HepG2 (cell line): ENCODE measurements around the gene METTL26. TPM values are rescaled to one million over a fixed set of nuclear protein-coding genes. Genes with fewer than 3 reads are reported as not detected.

Experiments used
- ATAC-seq: fragments of 200-7000 bp; cut with Tn5 transposase; 3 replicates; pipeline ENCODE4 v1.9.1; 2020; ENCODE audit warnings: mild to moderate bottlenecking, moderate library complexity
- BruUV-seq: library from RNA; stranded (reverse); fragments of 400-500 nt; replicated peaks from 2 replicates; lab custom pipeline; 2021; lab: Mats Ljungman, UMichigan
- CTCF ChIA-PET: fragments of 300-600 bp; formaldehyde crosslinking; extraction: SDS; loops from one replicate; lab custom pipeline; 2021; ENCODE audit warnings: low total read pairs, inconsistent platforms, low intra/inter-chr PET ratio; lab: Yijun Ruan, JAX
- POLR2A ChIA-PET: fragments of 350-600 bp; sonication (Branson Sonifier 250); formaldehyde crosslinking; loops from one replicate; lab custom pipeline; 2020; ENCODE audit warnings: antibody characterized with exemption, inconsistent platforms; lab: Yijun Ruan, JAX
- DNase-seq: peaks from one replicate; pipeline ENCODE4 v3.0.0-alpha.2; 2015; ENCODE audit warnings: low spot score
- FAIRE-seq: peaks from 3 replicates; lab custom pipeline; 2011; peaks lifted over from hg19 to GRCh38; lab: Jason Lieb, UNC
- H2AFZ ChIP-seq: one replicate; pipeline ENCODE4 v1.6.1; 2011; ENCODE audit warnings: low read length, inconsistent platforms
- H3K27ac ChIP-seq: fragments of 300-600 bp; 3 replicates; pipeline ENCODE4 v1.8.0; 2011; ENCODE audit warnings: mixed run types, mild to moderate bottlenecking, mixed read lengths, low read length, inconsistent platforms; ENCODE audit not compliant: insufficient read depth; ENCODE audit errors: extremely low read length
- H3K27me3 ChIP-seq, 2 experiments: fragments of 200-600 bp in 1 of 2; 2 replicates in 1 of 2; 3 replicates in 1 of 2; pipeline versions ENCODE4 v1.6.0 to v1.8.0; 2011; ENCODE audit warnings: low read length in 2 of 2, mild to moderate bottlenecking in 2 of 2, moderate library complexity in 2 of 2, inconsistent platforms in 1 of 2; ENCODE audit not compliant: insufficient read depth in 2 of 2, control insufficient read depth in 1 of 2
- H3K36me3 ChIP-seq, 2 experiments: fragments of 200-600 bp in 1 of 2; replicated peaks in 1 of 2; 2 replicates in 1 of 2; 3 replicates in 1 of 2; pipeline versions ENCODE4 v1.5.1 to v1.8.0; 2011; ENCODE audit warnings: low read length in 2 of 2, inconsistent platforms in 1 of 2; ENCODE audit not compliant: insufficient read depth in 2 of 2, control insufficient read depth in 1 of 2
- H3K4me1 ChIP-seq: 2 replicates; pipeline ENCODE4 v1.5.1; 2012; ENCODE audit warnings: low read length, inconsistent platforms; ENCODE audit not compliant: insufficient read depth
- H3K4me2 ChIP-seq: 2 replicates; pipeline ENCODE4 v1.6.0; 2011; ENCODE audit warnings: low read depth, low read length, inconsistent platforms
- H3K4me3 ChIP-seq, 3 experiments: fragments of 200-600 bp in 1 of 3; sonication (generic), shearing (Covaris generic) in 1 of 3; replicated peaks in 1 of 3; 2 replicates each; pipeline ENCODE4 v1.5.1; 2011 to 2016; ENCODE audit warnings: low read length in 3 of 3, inconsistent platforms in 2 of 3, low read depth in 2 of 3, mild to moderate bottlenecking in 2 of 3, control low read depth in 1 of 3, mixed read lengths in 1 of 3; ENCODE audit not compliant: insufficient read depth in 1 of 3
- H3K79me2 ChIP-seq: one replicate; pipeline ENCODE4 v1.6.1; 2011; ENCODE audit warnings: low read length, inconsistent platforms; ENCODE audit not compliant: insufficient read depth
- H3K9ac ChIP-seq: 2 replicates; pipeline ENCODE4 v1.6.0; 2011; ENCODE audit warnings: mild to moderate bottlenecking, low read depth, low read length, inconsistent platforms; ENCODE audit not compliant: insufficient read depth
- H3K9me3 ChIP-seq: 2 replicates; pipeline ENCODE4 v1.5.1; 2012; ENCODE audit warnings: mild to moderate bottlenecking, low read length
- H4K20me1 ChIP-seq: 2 replicates; pipeline ENCODE4 v1.6.0; 2011; ENCODE audit warnings: inconsistent platforms, mild to moderate bottlenecking, low read length, moderate library complexity; ENCODE audit not compliant: insufficient read depth
- CCAR2 ChIP-seq: fragments of 200-400 bp; formaldehyde crosslinking; optimal IDR thresholded peaks from 2 replicates; pipeline ENCODE3; 2018; ENCODE audit warnings: low read depth, mild to moderate bottlenecking, low read length, moderate library complexity
- HNRNPK ChIP-seq: fragments of 200-400 bp; formaldehyde crosslinking; IDR thresholded peaks from 2 replicates; pipeline ENCODE4 v1.6.1; 2018; ENCODE audit warnings: low read length, low read depth, moderate library complexity, mild to moderate bottlenecking; ENCODE audit not compliant: poor library complexity, severe bottlenecking
- MBD4 ChIP-seq: IDR thresholded peaks from 2 replicates; pipeline ENCODE4 v1.6.1; 2012; ENCODE audit warnings: low read length, inconsistent platforms, borderline replicate concordance
- TFE3 ChIP-seq: IDR thresholded peaks from 2 replicates; pipeline ENCODE4 v1.6.1; 2016
- ZBTB25 ChIP-seq: IDR thresholded peaks from 2 replicates; pipeline ENCODE4 v1.6.1; 2018; ENCODE audit warnings: missing genetic modification reagents
- ZBTB34 ChIP-seq: sonication (generic); formaldehyde crosslinking; IDR thresholded peaks from 2 replicates; pipeline ENCODE4 v1.8.0; 2022; ENCODE audit warnings: mild to moderate bottlenecking, missing genetic modification reagents
- ZBTB49 ChIP-seq: sonication (generic); formaldehyde crosslinking; IDR thresholded peaks from 2 replicates; pipeline ENCODE4 v1.4.0; 2020; ENCODE audit warnings: missing genetic modification reagents, borderline replicate concordance
- ZNF747 ChIP-seq: sonication (generic); formaldehyde crosslinking; IDR thresholded peaks from 2 replicates; pipeline ENCODE4 v1.8.1; 2023; ENCODE audit warnings: missing genetic modification reagents, mild to moderate bottlenecking, borderline replicate concordance
- ZNF777 ChIP-seq: sonication (generic); formaldehyde crosslinking; IDR thresholded peaks from 2 replicates; pipeline ENCODE4 v1.4.0; 2020; ENCODE audit warnings: missing genetic modification reagents
- WGBS: methylation state at CpG from one replicate; pipeline ENCODE4 v1.1.6; 2017; ENCODE audit warnings: low lambda C conversion rate; 5-methylcytosine and 5-hydroxymethylcytosine counted together
- in situ Hi-C: cut with HindIII; loops from 2 replicates; pipeline ENCODE4 v1.10.0; 2017; ENCODE audit warnings: low pct_unique_long_range_greater_than_20kb; ENCODE audit not compliant: extremely low pct_ligation_motif_present
- intact Hi-C: fragments of 100-400 bp; cut with micrococcal nuclease; formaldehyde crosslinking; loops from one replicate; pipeline ENCODE4 v1.10.0; 2022; ENCODE audit not compliant: unreplicated experiment
- polyA plus RNA-seq, 8 experiments: library from polyadenylated mRNA; depleted of rRNA in 3 of 8; stranded (reverse) in 7 of 8; unstranded in 1 of 8; fragments of >200 nt; fragmentation: Illumina TruSeq in 4 of 8; extraction: Trizol in 4 of 8; gene quantifications; 2 replicates each; pipeline versions ENCODE4 v1.2.1 to v1.2.3, GENCODE V29; 2011 to 2016; ENCODE audit warnings: low read depth in 4 of 8, missing spikeins in 1 of 8, mixed read lengths in 1 of 8; ENCODE audit not compliant: insufficient read depth in 1 of 8
- total RNA-seq, 5 experiments: library from RNA; depleted of rRNA; stranded (reverse); fragments of >200 nt; fragmentation: Illumina TruSeq; extraction: Trizol; gene quantifications; 2 replicates each; pipeline ENCODE4 v1.2.3, GENCODE V29; 2016; ENCODE audit warnings: low read depth in 1 of 5

Gene METTL26
- total and polyA plus RNA-seq, 2 of the 13 experiments (the other 11 are each of a cell fraction or from before 2014, with no cell fraction given) = 65.5 to 70.1 TPM

GRCh38 chr16:660459-661183 is 24.5 kb upstream of the METTL26 start:
- peak; percentile 9; the same call in 1 of the 3 replicates for ATAC-seq
- POLR2A ChIA-PET = no interaction called here
- Histone ChIP-seq H3K79me2 (no peaks in the 10 kb centered on the region), H3K27me3 (no peaks in the 10 kb centered on the region), H3K4me1 (no peaks in the 10 kb centered on the region), H3K9ac (no peak overlapping the region), H2AFZ (no peak overlapping the region), H3K4me2 (no peak overlapping the region), H3K27ac (no peak overlapping the region), H3K36me3 (no peaks in the 10 kb centered on the region; a peak in 1 of 5 replicates), H3K9me3 (no peaks in the 10 kb centered on the region), H3K4me3 (no peak overlapping the region), H4K20me1 (no peaks in the 10 kb centered on the region)
- FAIRE-seq = no peak
- CTCF ChIA-PET = no interaction called here
- no peak for DNase-seq
- in situ Hi-C loops = no loop called here
- WGBS = 91% methylated on average over 26 of the region's 43 CpGs
- intact Hi-C loops = no loop called here
- no TSS peak for BruUV-seq
- TF ChIP-seq ZBTB34 (CRISPR knock-in tag) (no peak), HNRNPK (peak; percentile 14)
- TF ChIP-seq, all 625 proteins: peak for 1

GRCh38 chr16:660132-660458 is 24.0 kb upstream of the METTL26 start:
- no peak for TF ChIP-seq CCAR2
- no peak for TF ChIP-seq MBD4
- no peak for TF ChIP-seq ZBTB49 (CRISPR knock-in tag)
- no peak for TF ChIP-seq TFE3 (CRISPR knock-in tag)
- TF ChIP-seq ZNF777 = no peak
- TF ChIP-seq ZNF747 = no peak
- no peak for TF ChIP-seq ZBTB25 (CRISPR knock-in tag)
- intact Hi-C loops (no loop called here), in situ Hi-C loops (no loop called here)
- ChIA-PET CTCF (no interaction called here), POLR2A (no interaction called here)
- H3K4me3 ChIP-seq = no peak overlapping the region
- no peak overlapping the region for H2AFZ ChIP-seq
- DNase-seq (no peak), FAIRE-seq (no peak), ATAC-seq (no peak)
- WGBS = 80% methylated on average over 1 of the region's 6 CpGs
- H3K79me2 ChIP-seq = no peaks in the 10 kb centered on the region
- peaks cover 0 to 2% of the 10 kb centered on the region in 2 experiments; a peak in 1 of 5 replicates for H3K36me3 ChIP-seq
- no TSS peak for BruUV-seq
- H3K27ac ChIP-seq = no peak overlapping the region
- no peak overlapping the region for H3K9ac ChIP-seq
- no peaks in the 10 kb centered on the region for H4K20me1 ChIP-seq
- no peak overlapping the region for H3K4me2 ChIP-seq
- no peaks in the 10 kb centered on the region for H3K27me3 ChIP-seq
- H3K4me1 ChIP-seq = no peaks in the 10 kb centered on the region
- no peaks in the 10 kb centered on the region for H3K9me3 ChIP-seq
